GM21381 (cell line): ENCODE measurements around the gene KRT74.
"Not testable (repeated sequence)": the region's sequence is repeated elsewhere in the genome, so short reads cannot be mapped to it uniquely, and the experiment has no call there.

Source experiments
- ATAC-seq: cut with Tn5 transposase; IDR thresholded peaks from one replicate; pipeline ENCODE4 v1.9.1; 2021; ENCODE audit warnings: mild to moderate bottlenecking, moderate library complexity; ENCODE audit not compliant: unreplicated experiment

KRT74 gene

GRCh38 chr12:52603314-52603713 is 29.7 kb upstream of the KRT74 start:
- no peak for ATAC-seq

DNA sequence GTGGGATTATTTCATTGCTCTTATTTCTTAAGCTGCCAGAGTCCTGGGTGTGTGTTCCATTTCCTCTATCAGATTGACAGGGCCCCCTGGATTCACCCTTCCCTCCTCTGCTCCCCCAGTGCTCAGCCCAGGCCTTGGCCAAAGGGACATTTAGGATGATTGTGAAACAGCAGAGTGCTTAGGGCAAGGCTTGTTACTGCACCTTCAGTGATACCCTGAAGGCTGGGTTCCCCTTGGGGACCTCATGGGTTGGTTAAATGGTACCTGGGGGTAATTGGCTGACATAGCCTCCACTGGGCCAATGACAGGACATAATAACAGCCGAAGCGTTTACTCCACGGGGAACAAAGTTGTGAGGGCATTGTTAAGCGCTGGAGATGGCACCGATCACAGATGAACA is 28.9 kb upstream of the KRT74 start:
- ATAC-seq: no peak

- ATAC-seq: no peak
Observed at GRCh38 chr12:52601671-52602070, 28.0 kb upstream of the KRT74 start.

DNA sequence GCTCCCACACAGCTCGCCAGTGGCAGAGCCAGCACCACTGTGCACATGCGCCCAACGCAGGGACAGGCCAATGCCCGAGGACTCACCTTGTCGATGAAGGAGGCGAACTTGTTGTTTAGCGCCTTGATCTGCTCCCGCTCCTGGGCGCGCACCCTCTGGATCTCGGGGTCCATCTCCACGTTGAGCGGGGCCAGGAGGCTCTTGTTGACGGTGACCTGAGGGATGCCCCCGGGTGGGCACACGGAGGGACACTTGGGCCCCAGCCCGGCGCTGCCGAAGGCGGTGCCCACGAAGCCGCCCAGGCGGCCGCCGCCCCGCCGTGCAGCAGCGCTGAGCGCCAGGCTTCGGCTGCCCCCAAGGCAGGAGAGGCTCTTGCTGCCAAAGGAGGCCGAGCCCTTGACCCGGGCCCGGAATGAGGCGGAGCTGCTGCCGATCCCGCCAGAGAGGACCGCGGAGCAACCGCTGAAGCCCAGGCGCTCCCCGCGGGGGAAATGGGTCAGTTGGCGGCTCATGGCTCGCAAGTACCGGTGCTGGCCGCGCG is 27.4 kb upstream of the KRT74 start, which contains the start of gene KRT72:
Gene KRT72, minus strand, starts transcription at position 523 of the 541 bp plus-strand sequence. Its CDS starts 11 bp downstream, at position 512.
- ATAC-seq: no peak

GRCh38 chr12:52600475-52600874 is 26.8 kb upstream of the KRT74 start:
- ATAC-seq: no peak

GRCh38 chr12:52600071-52600470 is 26.4 kb upstream of the KRT74 start:
- ATAC-seq: no peak

- no peak for ATAC-seq
Observed at GRCh38 chr12:52598966-52599365, 25.3 kb upstream of the KRT74 start.

DNA sequence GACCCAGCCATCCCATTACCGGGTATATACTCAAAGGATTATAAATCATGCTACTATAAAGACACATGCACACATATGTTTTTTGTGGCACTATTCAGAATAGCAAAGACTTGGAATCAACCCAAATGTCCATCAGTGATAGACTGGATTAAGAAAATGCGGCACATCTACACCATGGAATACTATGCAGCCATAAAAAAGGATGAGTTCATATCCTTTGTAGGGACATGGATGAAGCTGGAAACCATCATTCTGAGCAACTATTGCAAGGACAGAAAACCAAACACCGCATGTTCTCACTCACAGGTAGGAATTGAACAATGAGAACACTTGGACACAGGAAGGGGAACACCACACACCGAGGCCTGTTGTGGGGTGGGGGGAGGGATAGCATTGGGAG is 20.6 kb upstream of the KRT74 start:
- ATAC-seq: not testable (repeated sequence)

GRCh38 chr12:52591521-52591920 is 17.9 kb upstream of the KRT74 start:
- no peak for ATAC-seq

GRCh38 chr12:52590021-52590420 is 16.4 kb upstream of the KRT74 start:
- no peak for ATAC-seq

- ATAC-seq: no peak
Observed at GRCh38 chr12:52587563-52587962, 13.9 kb upstream of the KRT74 start.

DNA sequence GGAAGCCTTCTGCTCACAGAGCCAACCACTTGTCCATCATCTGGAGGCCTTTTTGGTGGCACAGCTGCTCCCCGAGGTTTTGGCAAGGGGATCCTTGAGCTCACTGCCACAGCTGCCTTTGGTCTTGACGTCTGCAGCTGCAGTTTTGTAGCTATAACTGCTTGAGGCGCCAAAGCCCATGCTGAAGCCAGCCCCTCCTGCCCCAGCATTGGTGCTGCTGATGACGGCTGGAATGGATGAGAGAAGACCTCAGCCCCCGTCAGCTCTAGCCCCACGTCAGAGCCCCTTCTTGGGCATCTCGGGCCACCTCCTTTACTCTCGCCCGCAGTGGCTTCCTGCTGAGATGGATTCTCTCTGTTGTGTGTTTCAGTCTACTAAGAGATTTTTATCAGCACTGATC is 12.3 kb upstream of the KRT74 start:
- ATAC-seq: no peak

GRCh38 chr12:52585066-52585465 is 11.4 kb upstream of the KRT74 start:
- no peak for ATAC-seq

DNA sequence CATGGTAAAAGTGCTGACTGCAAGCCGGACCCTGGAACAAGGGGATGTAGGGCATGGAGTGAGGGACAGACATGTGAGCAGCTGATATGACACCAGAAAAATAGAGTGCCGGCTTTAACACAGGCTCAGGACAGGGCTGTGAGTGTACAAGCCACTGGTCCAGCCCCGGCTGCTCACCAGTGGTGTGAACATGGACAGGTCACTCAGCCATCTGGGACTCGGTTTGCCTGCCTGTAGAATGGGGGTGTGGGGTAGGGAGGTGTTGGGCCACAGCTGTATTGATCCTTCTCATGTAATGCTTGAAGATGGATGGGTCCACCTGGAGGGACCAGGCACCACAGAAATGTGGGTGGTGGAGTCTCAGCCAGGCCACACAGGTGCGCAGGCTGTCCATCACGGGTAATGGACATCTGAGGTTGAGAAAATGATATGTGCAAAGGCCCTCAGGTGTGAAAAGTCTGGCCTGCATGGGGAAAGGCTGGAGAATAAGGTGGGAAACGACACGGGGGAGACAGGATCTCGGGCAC is 10.6 kb upstream of the KRT74 start:
- ATAC-seq: no peak

- no peak for ATAC-seq
Observed at GRCh38 chr12:52582971-52583456, 9.4 kb upstream of the KRT74 start.

DNA sequence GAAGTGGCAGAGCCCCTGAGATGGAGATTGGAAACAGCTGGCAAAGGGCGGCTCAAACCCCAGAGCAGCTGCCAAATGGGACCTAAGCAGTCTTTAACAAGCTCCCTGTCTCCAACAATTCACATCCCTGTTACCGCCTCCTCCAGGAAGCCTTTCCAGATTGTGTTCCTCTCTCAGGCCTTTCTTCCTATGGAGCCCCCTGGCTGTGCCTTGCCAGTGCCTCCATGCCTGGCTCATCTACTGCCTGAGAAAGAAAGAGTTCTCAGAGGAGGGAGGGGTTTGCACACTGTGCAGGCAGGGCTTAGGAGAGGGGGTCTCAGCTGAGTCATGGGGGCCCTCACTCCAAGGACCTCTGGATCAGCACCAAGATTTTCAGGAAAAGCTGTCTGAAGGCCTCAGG is 8.8 kb upstream of the KRT74 start:
- no peak for ATAC-seq

DNA sequence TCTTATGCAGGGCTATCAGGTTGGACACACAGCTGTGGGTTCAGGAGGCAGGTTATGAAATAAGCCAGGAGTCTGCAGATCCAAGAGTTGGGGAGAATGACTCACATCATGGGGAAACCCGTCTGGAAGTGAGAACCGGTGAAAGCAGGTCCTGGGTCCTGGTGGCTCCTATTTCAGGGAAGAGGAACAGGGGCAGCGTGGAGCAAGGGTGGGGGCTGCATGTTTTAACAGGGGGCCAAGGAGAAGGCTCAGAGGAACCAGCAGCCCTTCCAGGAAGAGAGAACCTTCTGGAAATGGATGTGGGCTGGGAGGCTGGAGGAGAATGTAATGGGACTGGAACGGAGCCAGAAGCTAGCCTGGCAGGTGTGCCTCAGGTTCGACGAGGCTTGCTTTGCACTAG is 7.8 kb upstream of the KRT74 start:
- no peak for ATAC-seq

GRCh38 chr12:52581066-52581465 is 7.4 kb upstream of the KRT74 start:
- no peak for ATAC-seq

DNA sequence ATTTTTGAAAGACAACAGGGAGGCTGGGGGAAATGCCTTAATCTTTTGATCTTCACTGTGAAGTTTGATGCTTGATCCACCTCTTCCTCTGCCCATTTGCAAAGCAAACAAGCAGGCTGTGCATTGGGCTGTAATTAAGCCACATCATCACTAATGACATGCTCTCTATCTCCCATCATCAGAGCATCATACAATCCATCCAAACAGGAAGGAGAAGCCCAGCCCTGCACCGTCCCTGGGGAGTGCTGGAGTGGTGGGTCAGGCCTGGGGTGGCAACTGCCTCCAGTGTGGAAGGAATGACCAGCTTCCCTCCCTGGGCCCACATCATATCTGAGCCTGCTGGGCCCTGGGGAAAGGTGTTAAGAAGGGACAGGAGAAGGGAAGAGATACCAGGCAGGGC is 6.9 kb upstream of the KRT74 start:
- no peak for ATAC-seq

DNA sequence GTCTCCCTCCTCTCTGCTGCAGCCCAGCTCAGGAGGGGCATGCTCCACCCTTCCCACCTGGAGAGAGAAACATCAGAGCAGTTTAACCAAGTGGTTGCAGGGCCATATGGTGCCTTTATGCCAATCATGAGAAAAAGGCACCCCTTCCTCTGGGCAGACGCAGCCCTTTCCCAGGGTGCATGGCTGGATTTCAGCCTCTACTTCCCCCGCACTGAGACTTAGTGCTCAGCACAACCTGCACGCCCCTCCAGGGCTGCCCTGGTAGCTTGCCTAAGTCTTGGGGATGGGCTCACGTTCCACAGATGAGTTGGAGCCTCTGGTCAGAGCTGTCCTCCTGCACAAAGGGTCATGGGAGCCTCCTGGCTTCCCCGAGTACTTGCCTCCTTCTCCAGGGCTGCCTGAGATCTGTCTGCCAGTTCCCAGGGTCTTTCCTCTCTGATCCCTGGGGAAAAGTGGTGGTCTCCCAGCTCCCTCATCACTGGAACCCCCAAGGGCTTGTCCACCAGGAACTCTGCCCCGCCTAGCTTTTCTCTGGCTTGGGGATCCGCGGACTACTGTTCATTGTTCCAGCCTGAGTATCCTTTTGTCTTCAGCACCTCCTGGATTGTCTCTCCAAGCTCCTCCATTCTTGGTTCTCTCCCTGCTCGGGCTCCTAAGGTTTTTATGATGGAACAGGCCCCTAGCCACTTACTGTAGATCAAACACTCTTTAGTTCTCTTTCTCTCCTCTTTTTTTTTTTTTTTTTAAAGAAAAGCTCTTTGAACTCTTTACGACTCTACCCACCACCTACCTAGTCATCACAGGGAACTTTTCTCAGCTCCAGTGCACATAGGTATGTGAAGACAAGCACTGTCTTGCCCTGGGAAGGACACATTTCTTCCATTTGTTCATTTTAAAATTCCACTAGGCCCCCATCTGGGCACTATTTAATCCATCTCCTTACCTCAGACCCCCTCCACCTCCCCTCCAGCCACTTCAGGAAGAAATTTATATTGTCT is 6.1 kb upstream of the KRT74 start:
- no peak for ATAC-seq

- no peak for ATAC-seq
Observed at GRCh38 chr12:52578469-52578868, 4.8 kb upstream of the KRT74 start.

- ATAC-seq: no peak
Observed at GRCh38 chr12:52577316-52577715, 3.7 kb upstream of the KRT74 start.
